Measurements from ENCODE around the gene XK. TPM values are rescaled to one million over a fixed set of nuclear protein-coding genes. Genes with fewer than 3 reads are reported as not detected.

Gene XK
- total and polyA plus RNA-seq, 5 donors, result 3.4 to 9.2 (median 7.7) TPM

- no peak for ATAC-seq
- H3K4me1 ChIP-seq (ENCODE audit: control insufficient read depth, insufficient read depth, low read length), result no peaks in the 10 kb centered on the region
- H3K27ac ChIP-seq (ENCODE audit: low read length), result no peak overlapping the region
- intact Hi-C loops (cut with DNase I), result no loop called here
- no peaks in the 10 kb centered on the region for H3K27me3 ChIP-seq (ENCODE audit: control insufficient read depth, insufficient read depth)
- no peak for DNase-seq
- 81% methylated on average over 4 of the region's 4 CpGs for WGBS
- no peak overlapping the region for H3K4me3 ChIP-seq (ENCODE audit: low read length)
- H3K9me3 ChIP-seq (ENCODE audit: control insufficient read depth, low read length), result no peaks in the 10 kb centered on the region
These were observed 95.5 kb downstream of the XK start for GRCh38 chrX:37781081-37781480.

Other genes with a start within 250 kb of the XK start
- under 1 TPM; 0.12 to 0.59 (median 0.37) TPM for gene LANCL3, start 114.1 kb upstream of the XK start, total RNA-seq
- gene LANCL3, start 114.1 kb upstream of the XK start, polyA plus RNA-seq, result 0.11 TPM
- 10 to 100 TPM; 21.9 to 42.1 (median 33.8) TPM for gene CYBB, start 94.3 kb downstream of the XK start, total RNA-seq
- gene CYBB, start 94.3 kb downstream of the XK start, polyA plus RNA-seq, result 2.2 TPM
- 10 to 100 TPM; 19.9 to 33.9 (median 22.7) TPM for gene DYNLT3, start 161.8 kb downstream of the XK start, total RNA-seq
- gene DYNLT3, start 161.8 kb downstream of the XK start, polyA plus RNA-seq, result 20.5 TPM